HT1080 (cell line): Measurements from ENCODE around the gene EEF1B2. TPM values are rescaled to one million over a fixed set of nuclear protein-coding genes. Genes with fewer than 3 reads are reported as not detected.
"Not testable (repeated sequence)": the region's sequence is repeated elsewhere in the genome, so short reads cannot be mapped to it uniquely, and the experiment has no call there.

Experiments used
- DNase-seq: peaks from one replicate; pipeline ENCODE4 v3.0.0-alpha.2; 2015; ENCODE audit warnings: low read depth
- polyA plus RNA-seq, 2 experiments: library from polyadenylated mRNA; depleted of rRNA; stranded (reverse); fragments of >200 nt; gene quantifications; 2 replicates each; pipeline ENCODE4 v1.2.3, GENCODE V29; 2015
- total RNA-seq: library from RNA; depleted of rRNA; stranded (reverse); fragments of >200 nt; shearing (Covaris generic); gene quantifications from 2 replicates; pipeline ENCODE4 v1.2.3, GENCODE V29; 2014; rRNA removed

The EEF1B2 gene
- 1,009 and 1,217 TPM in 2 replicates for total RNA-seq
- polyA plus RNA-seq (2015; cell fraction: cytosol; rRNA removed), result 763 and 798 TPM in 2 replicates
- 313 and 369 TPM in 2 replicates for polyA plus RNA-seq (2015; cell fraction: nucleus; rRNA removed)

DNA sequence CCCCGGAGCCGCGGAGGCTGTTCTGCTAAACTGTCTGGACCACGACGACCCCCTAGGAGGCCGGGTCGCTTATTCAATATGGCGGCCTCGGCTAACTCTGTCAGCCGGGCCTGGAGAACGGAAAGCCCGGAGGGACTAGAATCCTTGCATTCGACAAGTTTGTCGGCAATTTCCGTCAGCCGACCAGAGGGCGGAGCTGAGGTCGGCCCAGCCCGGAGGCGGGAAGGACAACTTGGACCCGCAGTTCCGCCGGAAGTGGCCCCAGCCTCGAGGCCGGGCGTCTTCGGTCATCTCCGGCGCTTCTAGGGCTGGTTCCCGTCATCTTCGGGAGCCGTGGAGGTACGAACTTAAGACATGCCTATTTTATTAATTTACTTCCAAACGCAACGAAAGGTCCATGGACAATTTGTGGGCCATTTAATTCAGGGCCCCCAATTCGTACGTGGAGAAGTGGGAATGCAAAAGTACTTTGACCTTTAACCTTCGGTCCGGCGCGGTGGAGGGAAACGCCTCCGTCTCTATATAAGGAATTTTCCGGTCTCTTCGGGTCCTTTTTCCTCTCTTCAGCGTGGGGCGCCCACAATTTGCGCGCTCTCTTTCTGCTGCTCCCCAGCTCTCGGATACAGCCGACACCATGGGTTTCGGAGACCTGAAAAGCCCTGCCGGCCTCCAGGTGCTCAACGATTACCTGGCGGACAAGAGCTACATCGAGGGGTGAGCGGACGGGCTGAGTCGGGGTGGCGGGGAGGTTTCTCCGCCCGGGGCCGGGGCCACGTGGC lies at the start of gene EEF1B2, which contains the start of gene NDUFS1:
Gene EEF1B2 (plus strand): TSS at position 550 of the 779 bp plus-strand sequence. CDS start 85 bp downstream, at position 635.
Gene NDUFS1 (minus strand): TSS at position 99 of the 779 bp plus-strand sequence. CDS start 5,766 bp downstream, outside the sequence.
- DNase-seq, result peak; percentile 97

- DNase-seq, result no peak
These were observed 47.6 kb upstream of the EEF1B2 start for GRCh38 chr2:206112108-206112507.

DNA sequence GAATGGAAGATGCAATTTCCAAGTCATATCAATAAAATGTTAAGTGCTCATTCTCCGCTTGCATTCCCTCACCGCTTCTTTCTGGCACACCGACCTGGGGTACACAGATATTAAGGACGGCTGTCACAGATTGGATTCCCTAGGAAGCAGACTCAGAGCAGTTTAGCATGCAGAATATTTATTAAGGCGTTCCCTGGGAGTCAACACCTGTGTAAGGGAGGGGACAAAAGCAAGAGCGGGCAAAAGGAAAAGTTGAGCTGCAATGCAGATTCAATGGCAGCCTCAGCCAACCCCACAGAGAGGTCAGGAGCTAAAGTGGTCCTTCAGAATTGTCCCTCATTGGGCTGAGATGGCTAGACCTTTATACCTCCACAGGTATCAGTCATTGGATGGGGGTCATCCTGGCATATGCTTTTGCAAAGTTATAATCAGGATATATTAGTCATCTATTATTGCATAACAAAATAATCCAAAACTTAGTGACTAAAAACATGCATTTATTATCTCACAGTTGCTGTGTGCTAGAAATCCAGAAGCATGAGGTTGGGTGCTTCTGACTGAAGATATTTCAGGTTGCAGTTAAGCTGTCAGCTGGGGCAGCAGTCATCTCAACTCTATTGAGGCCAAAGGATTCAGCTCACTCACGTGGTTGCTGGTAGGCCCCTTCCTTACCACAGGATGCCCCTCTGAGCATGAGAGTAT lies 46.7 kb upstream of the EEF1B2 start:
- DNase-seq, result peak; percentile 2

DNA sequence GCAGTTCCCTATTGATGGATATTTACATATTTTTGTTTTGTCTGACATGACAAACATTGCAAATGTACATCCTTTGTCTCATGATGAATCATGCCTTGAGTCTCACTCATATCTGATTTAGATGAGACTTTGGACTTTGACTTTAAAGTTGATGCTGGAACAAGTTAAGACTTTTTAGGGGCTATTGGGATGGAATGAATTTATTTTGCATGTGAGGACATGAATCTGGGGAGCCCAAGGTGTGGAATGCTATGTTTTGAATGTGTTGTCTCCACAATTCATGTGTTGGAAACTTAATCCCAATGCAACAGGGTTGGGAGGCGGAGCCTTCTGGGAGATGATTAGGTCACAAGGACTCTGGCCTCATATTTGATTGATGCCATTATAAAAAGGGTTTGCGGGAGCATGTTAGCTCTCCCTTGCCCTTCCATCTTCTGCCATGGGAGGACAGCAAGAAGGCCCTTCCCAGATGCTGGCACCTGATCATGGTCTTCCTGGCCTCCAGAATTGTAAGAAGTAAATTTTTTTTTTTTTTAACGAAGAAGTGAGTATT lies 44.6 kb upstream of the EEF1B2 start:
- DNase-seq, result no peak

DNA sequence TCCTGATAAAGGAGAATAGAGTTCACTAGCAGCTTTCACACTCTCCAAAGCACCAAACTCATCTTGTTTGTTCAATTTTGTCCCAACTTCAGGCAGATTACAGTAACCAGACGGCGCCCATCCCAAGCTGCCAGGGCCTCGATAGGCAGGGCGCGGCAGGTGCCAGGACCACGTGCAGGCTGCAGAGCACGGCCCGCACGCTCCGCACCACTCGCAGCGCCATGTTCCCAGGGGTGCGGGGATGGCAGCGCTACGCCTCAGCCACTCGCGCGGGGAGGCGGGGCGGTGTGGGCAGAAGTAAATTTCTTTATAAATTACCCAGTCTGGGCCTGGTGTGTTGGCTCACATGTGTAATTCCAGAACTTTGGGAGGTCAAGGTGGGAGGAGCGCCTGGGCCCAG lies 43.4 kb upstream of the EEF1B2 start:
- DNase-seq, result no peak

DNA sequence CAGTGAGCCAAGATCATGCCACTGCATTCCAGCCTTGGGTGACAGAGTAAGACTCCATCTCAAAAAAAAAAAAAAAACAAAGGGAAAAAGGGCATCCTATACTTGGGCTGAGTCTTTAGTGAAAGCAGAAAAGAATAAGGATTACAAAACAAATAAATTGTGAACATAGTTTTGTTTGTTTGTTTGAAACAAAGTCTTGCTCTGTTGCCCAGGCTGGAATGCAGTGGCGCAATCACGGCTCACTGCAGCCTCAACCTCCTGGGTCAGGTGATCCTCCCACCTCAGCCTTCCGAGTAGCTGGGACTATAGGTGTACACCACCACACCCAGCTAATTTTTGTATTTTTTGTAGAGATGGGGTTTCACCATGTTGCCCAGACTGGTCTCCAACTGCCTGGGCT lies 37.1 kb upstream of the EEF1B2 start:
- DNase-seq, result not testable (repeated sequence)

DNA sequence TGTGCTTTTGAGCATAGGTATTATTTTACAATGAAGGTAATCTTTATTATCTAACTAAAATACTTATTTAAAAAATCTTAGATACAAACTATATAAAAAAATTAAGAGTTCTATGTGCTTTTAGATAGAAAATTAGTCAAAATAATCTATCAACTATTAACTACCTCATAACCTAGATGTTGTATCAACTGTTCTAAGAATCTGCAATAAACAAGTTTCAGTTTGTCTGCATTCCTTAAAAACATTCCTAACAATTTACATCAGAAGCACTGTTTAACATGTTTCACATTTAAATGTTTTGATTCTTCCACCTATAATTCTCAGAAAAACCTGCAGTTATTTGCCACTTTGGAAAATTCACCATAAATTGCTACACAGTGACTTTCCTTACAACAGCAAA lies 33.8 kb upstream of the EEF1B2 start:
- no peak for DNase-seq

DNA sequence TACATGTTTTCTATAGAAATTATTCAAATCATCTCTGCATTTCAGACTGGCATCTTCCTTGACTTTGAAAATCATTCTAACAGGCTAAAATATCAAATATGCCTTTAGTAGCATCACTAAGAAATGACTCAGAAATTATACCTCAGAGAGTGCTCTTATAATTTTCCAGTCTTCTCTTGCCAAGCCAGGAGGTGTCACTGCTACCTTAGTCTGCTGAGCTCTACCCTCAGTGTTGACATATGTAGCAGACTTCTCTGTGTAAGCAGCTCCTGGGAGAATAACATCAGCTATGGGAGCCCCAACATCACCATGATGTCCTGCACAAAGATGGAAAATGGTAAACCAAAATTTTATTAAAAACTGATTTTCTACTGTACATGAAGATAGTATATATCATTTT lies 32.0 kb upstream of the EEF1B2 start:
- peak; percentile 7 for DNase-seq

- DNase-seq, result no peak
These were observed 16.2 kb upstream of the EEF1B2 start for GRCh38 chr2:206143451-206143850.

DNA sequence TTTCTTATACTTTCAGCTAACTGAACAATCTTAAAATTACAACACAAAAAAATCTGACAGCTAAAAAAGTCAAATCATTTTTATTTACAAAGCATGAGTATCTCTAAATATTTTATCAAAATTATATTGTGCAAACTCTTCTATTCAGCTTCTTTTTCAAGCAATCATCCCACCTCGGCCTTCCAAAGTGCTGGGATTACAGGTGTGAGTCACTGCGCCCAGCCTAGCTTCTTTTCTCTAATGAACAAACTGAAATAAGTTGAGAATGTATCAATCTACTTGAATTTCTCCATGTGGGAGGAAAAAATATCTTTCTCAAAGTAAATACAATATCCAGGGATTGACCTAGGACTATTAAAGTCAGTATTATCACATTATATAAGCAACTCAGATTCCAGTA lies 15.3 kb upstream of the EEF1B2 start:
- DNase-seq, result no peak

DNA sequence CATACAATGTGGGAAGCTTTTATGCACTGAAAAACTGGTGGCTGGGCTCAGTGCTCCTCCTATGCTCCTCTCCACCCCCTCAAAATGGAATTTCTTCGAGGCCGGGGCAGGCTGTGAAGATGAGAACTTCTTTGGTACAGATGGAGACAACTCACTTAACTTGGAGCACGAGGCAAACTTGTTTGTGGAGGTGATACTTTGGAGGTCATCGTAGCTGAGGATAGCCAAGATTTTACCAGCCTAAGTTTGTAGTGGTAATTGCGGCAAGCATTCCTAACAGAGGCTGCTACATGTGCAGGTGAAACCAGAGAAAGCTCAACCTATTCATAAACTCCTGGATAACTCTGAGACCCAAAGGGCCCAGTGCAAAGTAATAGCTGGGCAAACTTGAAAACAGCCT lies 14.0 kb upstream of the EEF1B2 start:
- no peak for DNase-seq

DNA sequence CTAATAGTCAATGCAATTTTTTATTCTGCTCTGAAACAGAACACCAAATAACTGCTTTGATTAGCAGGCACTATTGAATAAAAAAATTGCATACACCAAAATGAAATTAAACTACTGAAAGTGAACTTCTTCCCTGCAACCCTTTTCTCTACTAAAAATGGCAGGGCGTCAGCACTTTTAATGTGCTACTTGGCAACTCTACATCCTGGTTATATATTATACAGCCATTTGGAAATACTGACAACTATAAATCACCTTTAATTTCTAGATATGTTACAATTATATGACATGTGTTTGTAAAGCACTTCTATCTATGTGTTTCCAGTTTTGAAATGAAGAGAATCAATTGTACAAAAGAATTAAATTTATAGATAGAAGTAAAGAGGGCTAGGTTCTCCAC lies 10.4 kb upstream of the EEF1B2 start:
- DNase-seq, result no peak

GRCh38 chr2:206150168-206150567 lies 9.5 kb upstream of the EEF1B2 start:
- DNase-seq, result no peak

GRCh38 chr2:206150631-206151030 lies 9.1 kb upstream of the EEF1B2 start:
- DNase-seq, result no peak

GRCh38 chr2:206154197-206154596 lies 5.5 kb upstream of the EEF1B2 start:
- no peak for DNase-seq

DNA sequence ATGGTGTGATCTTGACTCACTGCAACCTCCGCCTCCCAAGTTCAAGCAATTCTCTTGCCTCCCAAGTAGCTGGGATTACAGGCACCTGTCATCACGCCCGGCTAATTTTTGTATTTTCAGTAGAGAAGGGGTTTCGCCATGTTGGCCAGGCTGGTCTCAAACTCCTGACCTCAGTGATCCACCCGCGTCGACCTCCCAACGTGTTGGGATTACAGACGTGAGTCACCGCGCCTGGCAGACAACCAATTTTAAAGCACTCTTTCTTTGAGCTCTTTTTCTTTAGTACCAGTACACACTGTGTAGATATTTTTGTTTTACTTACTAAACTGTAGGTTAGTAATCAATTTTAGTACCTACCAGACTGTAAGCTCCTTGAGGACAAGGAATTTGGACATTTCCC lies 2.7 kb upstream of the EEF1B2 start:
- DNase-seq, result not testable (repeated sequence)

- no peak for DNase-seq
These were observed 941 bp upstream of the EEF1B2 start for GRCh38 chr2:206158563-206159345.

GRCh38 chr2:206160125-206160806 lies 571 bp downstream of the EEF1B2 start:
- no peak for DNase-seq

- no peak for DNase-seq
These were observed 1.1 kb downstream of the EEF1B2 start for GRCh38 chr2:206160807-206161179.

DNA sequence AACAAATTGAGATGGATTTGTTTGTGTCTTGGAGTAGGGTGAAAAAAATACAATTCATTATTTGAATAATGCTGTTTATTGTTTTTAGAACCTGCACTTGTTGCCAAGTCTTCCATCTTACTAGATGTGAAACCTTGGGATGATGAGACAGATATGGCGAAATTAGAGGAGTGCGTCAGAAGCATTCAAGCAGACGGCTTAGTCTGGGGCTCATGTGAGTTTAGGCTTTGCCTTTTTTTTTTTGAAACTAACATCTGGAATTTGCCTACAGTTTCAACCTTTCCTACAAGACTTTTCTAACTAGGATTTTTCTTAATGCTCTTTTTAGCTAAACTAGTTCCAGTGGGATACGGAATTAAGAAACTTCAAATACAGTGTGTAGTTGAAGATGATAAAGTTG lies 2.7 kb downstream of the EEF1B2 start:
- not testable (repeated sequence) for DNase-seq
